SU-DHL-6 (cell line): ENCODE data around the gene ZNF554.

Source experiments
- H2AFZ ChIP-seq: fragments of 200-600 bp; sonication (generic); 2 replicates; pipeline ENCODE4 v1.6.1; 2014; ENCODE audit warnings: low read depth, mild to moderate bottlenecking, moderate library complexity, mixed read lengths, antibody characterized with exemption, low read length; ENCODE audit not compliant: severe bottlenecking
- H3F3A ChIP-seq: fragments of 200-600 bp; shearing (Covaris generic); 2 replicates; pipeline ENCODE4 v1.6.0; 2016; ENCODE audit warnings: antibody characterized with exemption, mild to moderate bottlenecking; ENCODE audit not compliant: insufficient read depth
- H3K27ac ChIP-seq: fragments of 200-600 bp; sonication (generic); 2 replicates; pipeline ENCODE4 v1.5.1; 2016; ENCODE audit warnings: low read depth, mild to moderate bottlenecking, low read length, moderate library complexity, mixed read lengths
- H3K27me3 ChIP-seq: fragments of 200-600 bp; sonication (generic), shearing (Covaris generic); 2 replicates; pipeline ENCODE4 v1.6.0; 2014; ENCODE audit warnings: mild to moderate bottlenecking, low read length
- H3K36me3 ChIP-seq: fragments of 200-600 bp; sonication (generic); 2 replicates; pipeline ENCODE4 v1.6.1; 2014; ENCODE audit warnings: mild to moderate bottlenecking, low read length, mixed read lengths
- H3K4me2 ChIP-seq: fragments of 300-600, 200-600 bp; shearing (Covaris generic), sonication (generic); 2 replicates; pipeline ENCODE4 v1.6.0; 2014; ENCODE audit warnings: low read length, low read depth, mild to moderate bottlenecking; ENCODE audit not compliant: poor library complexity, severe bottlenecking
- H3K4me3 ChIP-seq: fragments of 200-600 bp; sonication (generic); 2 replicates; pipeline ENCODE4 v1.5.1; 2014; ENCODE audit warnings: antibody characterized with exemption, low read length, mild to moderate bottlenecking, mixed read lengths; ENCODE audit not compliant: insufficient read depth, poor library complexity, severe bottlenecking
- H3K79me2 ChIP-seq: fragments of 200-600 bp; sonication (generic); 2 replicates; pipeline ENCODE4 v1.6.1; 2014; ENCODE audit warnings: mild to moderate bottlenecking, low read length, moderate library complexity; ENCODE audit not compliant: insufficient read depth
- H3K9ac ChIP-seq: fragments of 200-600 bp; sonication (generic); 2 replicates; pipeline ENCODE4 v1.7.0; 2014; ENCODE audit warnings: mild to moderate bottlenecking, low read length
- H3K9me2 ChIP-seq: fragments of 200-600 bp; sonication (generic); replicated peaks from 2 replicates; pipeline ENCODE4 v1.6.1; 2014; ENCODE audit warnings: low read length; ENCODE audit not compliant: insufficient read depth
- H3K9me3 ChIP-seq: fragments of 200-600 bp; sonication (generic); 2 replicates; pipeline ENCODE4 v1.6.1; 2014; ENCODE audit warnings: low read length, mixed read lengths; ENCODE audit not compliant: insufficient read depth
- H4K20me1 ChIP-seq: fragments of 200-600 bp; sonication (generic); 2 replicates; pipeline ENCODE4 v1.6.1; 2014; ENCODE audit warnings: low read depth, mild to moderate bottlenecking, antibody characterized with exemption, low read length, moderate library complexity, mixed read lengths
- CTCF ChIP-seq: fragments of 200-600 bp; sonication (generic); IDR thresholded peaks from one replicate; pipeline ENCODE4 v1.5.1; 2017; ENCODE audit warnings: antibody characterized with exemption, mild to moderate bottlenecking, low read length, moderate library complexity; ENCODE audit not compliant: insufficient read depth, poor library complexity, severe bottlenecking
- EZH2phosphoT487 ChIP-seq: fragments of 200-600 bp; sonication (generic), shearing (Covaris generic); conservative IDR thresholded peaks from 2 replicates; pipeline ENCODE4 v1.6.1; 2018; ENCODE audit warnings: mild to moderate bottlenecking, antibody characterized with exemption, low read length, moderate library complexity, mixed read lengths

Gene ZNF554

GRCh38 chr19:2785244-2785997, 34.2 kb upstream of the ZNF554 start, which contains the start of gene THOP1:
Gene THOP1 (plus strand): TSS chr19:2785503. CDS start chr19:2785663, 160 bp downstream.
- H4K20me1 ChIP-seq: no peaks in the 10 kb centered on the region; the same call in 1 of the 2 replicates
- H3K27ac ChIP-seq: peak within 1 kb of the TSS; percentile 62
- H3K9me2 ChIP-seq: no peaks in the 10 kb centered on the region
- peak within 1 kb of the TSS; percentile 75 for H2AFZ ChIP-seq
- H3K4me2 ChIP-seq: peak within 1 kb of the TSS; percentile 94
- H3K36me3 ChIP-seq: no peaks in the 10 kb centered on the region
- peaks cover 13% of the 10 kb centered on the region for H3F3A ChIP-seq
- no peaks in the 10 kb centered on the region for H3K9me3 ChIP-seq
- TF ChIP-seq EZH2phosphoT487: no peak
- H3K27me3 ChIP-seq: no peaks in the 10 kb centered on the region
- H3K79me2 ChIP-seq: peaks cover 75% of the 10 kb centered on the region
- H3K4me3 ChIP-seq: peak within 1 kb of the TSS; percentile 98
- peak within 1 kb of the TSS; percentile 97 for H3K9ac ChIP-seq

- TF ChIP-seq CTCF (no peak), EZH2phosphoT487 (no peak)
- Histone ChIP-seq H3K9me3 (no peaks in the 10 kb centered on the region), H3K4me2 (peak overlapping the region; percentile 21)
Observed at GRCh38 chr19:2787115-2787514, 32.6 kb upstream of the ZNF554 start.

GRCh38 chr19:2788237-2788636, 31.4 kb upstream of the ZNF554 start:
- Histone ChIP-seq H3K9me3 (no peaks in the 10 kb centered on the region), H3K4me3 (no peak overlapping the region), H3K9me2 (no peaks in the 10 kb centered on the region), H3K4me2 (no peak overlapping the region), H3K27me3 (no peaks in the 10 kb centered on the region), H3F3A (peaks cover 13% of the 10 kb centered on the region), H3K36me3 (no peaks in the 10 kb centered on the region), H3K9ac (no peak overlapping the region), H4K20me1 (no peaks in the 10 kb centered on the region), H2AFZ (no peak overlapping the region), H3K27ac (no peak overlapping the region), H3K79me2 (peaks cover 50% of the 10 kb centered on the region)
- TF ChIP-seq CTCF (no peak), EZH2phosphoT487 (no peak)

More at GRCh38 chr19:2787115-2787514, 32.6 kb upstream of the ZNF554 start:
- Histone ChIP-seq H3F3A (peaks cover 13% of the 10 kb centered on the region), H3K9ac (peak overlapping the region; percentile 11; the same call in 1 of the 2 replicates), H2AFZ (no peak overlapping the region), H3K79me2 (peaks cover 60% of the 10 kb centered on the region), H3K36me3 (no peaks in the 10 kb centered on the region), H4K20me1 (no peaks in the 10 kb centered on the region; the same call in 1 of the 2 replicates), H3K27ac (no peak overlapping the region), H3K9me2 (no peaks in the 10 kb centered on the region), H3K27me3 (no peaks in the 10 kb centered on the region), H3K4me3 (no peak overlapping the region)

- no peak overlapping the region for H3K27ac ChIP-seq
- no peaks in the 10 kb centered on the region for H4K20me1 ChIP-seq
- H3K4me3 ChIP-seq: no peak overlapping the region
- H3K36me3 ChIP-seq: no peaks in the 10 kb centered on the region
- H3K9me2 ChIP-seq: no peaks in the 10 kb centered on the region
- no peaks in the 10 kb centered on the region for H3K27me3 ChIP-seq
- H2AFZ ChIP-seq: no peak overlapping the region
- H3K79me2 ChIP-seq: peaks cover 50% of the 10 kb centered on the region
- no peaks in the 10 kb centered on the region for H3K9me3 ChIP-seq
- H3F3A ChIP-seq: no peaks in the 10 kb centered on the region
- H3K4me2 ChIP-seq: no peak overlapping the region
- no peak overlapping the region for H3K9ac ChIP-seq
- no peak for TF ChIP-seq CTCF
- TF ChIP-seq EZH2phosphoT487: no peak
Observed at GRCh38 chr19:2790194-2790556, 29.5 kb upstream of the ZNF554 start.
